Measurements from ENCODE around the gene RNF220.
"Not testable (repeated sequence)": the region's sequence is repeated elsewhere in the genome, so short reads cannot be mapped to it uniquely, and the experiment has no call there.

RNF220 gene

GRCh38 chr1:44654621-44655187 is 249.6 kb downstream of the RNF220 start:
- DNase-seq (ENCODE audit: low read depth), result no peak

GRCh38 chr1:44655609-44656008 is 250.6 kb downstream of the RNF220 start:
- DNase-seq (ENCODE audit: low read depth), result no peak

GRCh38 chr1:44659566-44659965 is 254.5 kb downstream of the RNF220 start:
- DNase-seq (ENCODE audit: low read depth), result no peak

GRCh38 chr1:44660176-44660575 is 255.1 kb downstream of the RNF220 start:
- no peak for DNase-seq (ENCODE audit: low read depth)

GRCh38 chr1:44661781-44662682 is 257.0 kb downstream of the RNF220 start:
- no peak for DNase-seq (ENCODE audit: low read depth)

- DNase-seq (ENCODE audit: low read depth), result no peak
Observed at GRCh38 chr1:44662683-44663030, 257.6 kb downstream of the RNF220 start.

- DNase-seq (ENCODE audit: low read depth), result no peak
Observed at GRCh38 chr1:44663417-44663816, 258.4 kb downstream of the RNF220 start.

- DNase-seq (ENCODE audit: low read depth), result peak; percentile 9
Observed at GRCh38 chr1:44664730-44665370, 259.8 kb downstream of the RNF220 start.

GRCh38 chr1:44666719-44667118 is 261.7 kb downstream of the RNF220 start:
- not testable (repeated sequence) for DNase-seq (ENCODE audit: low read depth)

- DNase-seq (ENCODE audit: low read depth), result no peak
Observed at GRCh38 chr1:44670751-44671640, 265.9 kb downstream of the RNF220 start.

GRCh38 chr1:44672254-44672955 is 267.4 kb downstream of the RNF220 start:
- DNase-seq (ENCODE audit: low read depth), result no peak

GRCh38 chr1:44672961-44673674 is 268.1 kb downstream of the RNF220 start:
- no peak for DNase-seq (ENCODE audit: low read depth)

GRCh38 chr1:44673675-44674112 is 268.6 kb downstream of the RNF220 start:
- DNase-seq (ENCODE audit: low read depth), result no peak

- DNase-seq (ENCODE audit: low read depth), result peak; percentile 92
Observed at GRCh38 chr1:44674113-44675000, 269.3 kb downstream of the RNF220 start, which contains the start of the genes ARMH1 and TMEM53. ARMH1 (plus strand) TSS chr1:44674714; CDS start chr1:44689698, 14,984 bp downstream. TMEM53 (minus strand) TSS chr1:44674481; CDS start chr1:44674391, 90 bp downstream.

GRCh38 chr1:44675186-44675585 is 270.1 kb downstream of the RNF220 start:
- DNase-seq (ENCODE audit: low read depth), result no peak

- no peak for DNase-seq (ENCODE audit: low read depth)
Observed at GRCh38 chr1:44676484-44677200, 271.6 kb downstream of the RNF220 start.

GRCh38 chr1:44677201-44677766 is 272.2 kb downstream of the RNF220 start:
- no peak for DNase-seq (ENCODE audit: low read depth)

GRCh38 chr1:44678120-44678519 is 273.1 kb downstream of the RNF220 start:
- DNase-seq (ENCODE audit: low read depth), result no peak
